HG03064 (cell line): ENCODE measurements around the gene AVPR1B.

Experiments used
- ATAC-seq: cut with Tn5 transposase; IDR thresholded peaks from one replicate; pipeline ENCODE4 v1.9.1; 2021; ENCODE audit warnings: low read depth; ENCODE audit not compliant: unreplicated experiment

The AVPR1B gene

GRCh38 chr1:206114692-206115640, 2.2 kb downstream of the AVPR1B start:
- ATAC-seq, result no peak

- no peak for ATAC-seq
Observed at GRCh38 chr1:206112600-206113301, 4.4 kb downstream of the AVPR1B start.

GRCh38 chr1:206111271-206111927, 5.8 kb downstream of the AVPR1B start:
- ATAC-seq, result no peak

GRCh38 chr1:206110820-206111219, 6.4 kb downstream of the AVPR1B start:
- ATAC-seq, result no peak

GRCh38 chr1:206110161-206110560, 7.0 kb downstream of the AVPR1B start:
- ATAC-seq, result no peak

GRCh38 chr1:206109718-206110117, 7.5 kb downstream of the AVPR1B start:
- no peak for ATAC-seq

- ATAC-seq, result no peak
Observed at GRCh38 chr1:206108635-206109034, 8.6 kb downstream of the AVPR1B start.

GRCh38 chr1:206107168-206107544, 10.0 kb downstream of the AVPR1B start:
- ATAC-seq, result no peak

- peak; percentile 65 for ATAC-seq
Observed at GRCh38 chr1:206106328-206107167, 10.6 kb downstream of the AVPR1B start.

GRCh38 chr1:206105464-206105995, 11.7 kb downstream of the AVPR1B start:
- ATAC-seq, result no peak

GRCh38 chr1:206103979-206104378, 13.2 kb downstream of the AVPR1B start:
- ATAC-seq, result no peak

GRCh38 chr1:206102292-206102936, 14.8 kb downstream of the AVPR1B start:
- no peak for ATAC-seq

- ATAC-seq, result no peak
Observed at GRCh38 chr1:206101351-206102045, 15.7 kb downstream of the AVPR1B start.

- ATAC-seq, result no peak
Observed at GRCh38 chr1:206100226-206100815, 16.9 kb downstream of the AVPR1B start.

- no peak for ATAC-seq
Observed at GRCh38 chr1:206098242-206098919, 18.8 kb downstream of the AVPR1B start.

- no peak for ATAC-seq
Observed at GRCh38 chr1:206097381-206097780, 19.8 kb downstream of the AVPR1B start.

GRCh38 chr1:206094024-206094423, 23.2 kb downstream of the AVPR1B start:
- no peak for ATAC-seq

GRCh38 chr1:206089341-206089740, 27.8 kb downstream of the AVPR1B start:
- ATAC-seq, result no peak
